HTR-8/SVneo (cell line): ENCODE measurements around the gene PEAK1.

Source experiments
- DNase-seq: peaks from one replicate; pipeline ENCODE4 v3.0.0; 2011; ENCODE audit warnings: low spot score, mixed read lengths; ENCODE audit not compliant: insufficient read length
- FAIRE-seq: peaks from 2 replicates; lab custom pipeline; 2011; peaks lifted over from hg19 to GRCh38; lab: Jason Lieb, UNC

Gene PEAK1

GRCh38 chr15:77369168-77369567, 50.7 kb downstream of the PEAK1 start:
- DNase-seq (no peak), FAIRE-seq (no peak)

- no peak for DNase-seq
- FAIRE-seq = no peak
Measured at GRCh38 chr15:77367631-77368030, 52.3 kb downstream of the PEAK1 start.

- FAIRE-seq (no peak), DNase-seq (no peak)
Measured at GRCh38 chr15:77361456-77361855, 58.4 kb downstream of the PEAK1 start.

- no peak for FAIRE-seq
- DNase-seq = no peak
Measured at GRCh38 chr15:77358545-77359240, 61.2 kb downstream of the PEAK1 start.

GRCh38 chr15:77356305-77356704, 63.6 kb downstream of the PEAK1 start:
- FAIRE-seq = no peak

GRCh38 chr15:77355321-77355720, 64.6 kb downstream of the PEAK1 start:
- no peak for FAIRE-seq
- DNase-seq = no peak

More at GRCh38 chr15:77356305-77356704, 63.6 kb downstream of the PEAK1 start:
- DNase-seq = no peak

- DNase-seq = no peak
- no peak for FAIRE-seq
Measured at GRCh38 chr15:77354063-77354462, 65.8 kb downstream of the PEAK1 start.

GRCh38 chr15:77352887-77353286, 67.0 kb downstream of the PEAK1 start:
- no peak for DNase-seq

GRCh38 chr15:77350792-77351191, 69.1 kb downstream of the PEAK1 start:
- DNase-seq (no peak), FAIRE-seq (no peak)

More at GRCh38 chr15:77352887-77353286, 67.0 kb downstream of the PEAK1 start:
- FAIRE-seq = no peak

GRCh38 chr15:77349666-77350065, 70.2 kb downstream of the PEAK1 start:
- DNase-seq (no peak), FAIRE-seq (no peak)

GRCh38 chr15:77348511-77348910, 71.4 kb downstream of the PEAK1 start:
- DNase-seq = no peak
- no peak for FAIRE-seq

GRCh38 chr15:77347197-77347596, 72.7 kb downstream of the PEAK1 start:
- FAIRE-seq (no peak), DNase-seq (no peak)

- FAIRE-seq (no peak), DNase-seq (no peak)
Measured at GRCh38 chr15:77346245-77347036, 73.5 kb downstream of the PEAK1 start.

- FAIRE-seq = no peak
Measured at GRCh38 chr15:77342807-77343206, 77.1 kb downstream of the PEAK1 start.

GRCh38 chr15:77340245-77340644, 79.7 kb downstream of the PEAK1 start:
- no peak for FAIRE-seq
- DNase-seq = no peak

More at GRCh38 chr15:77342807-77343206, 77.1 kb downstream of the PEAK1 start:
- no peak for DNase-seq

GRCh38 chr15:77336006-77336405, 83.9 kb downstream of the PEAK1 start:
- no peak for FAIRE-seq
- DNase-seq = no peak

- FAIRE-seq = no peak
- no peak for DNase-seq
Measured at GRCh38 chr15:77335298-77335697, 84.6 kb downstream of the PEAK1 start.

GRCh38 chr15:77333166-77333565, 86.7 kb downstream of the PEAK1 start:
- DNase-seq = no peak
- no peak for FAIRE-seq

GRCh38 chr15:77329202-77329601, 90.7 kb downstream of the PEAK1 start:
- no peak for DNase-seq
- no peak for FAIRE-seq

- DNase-seq = no peak
- no peak for FAIRE-seq
Measured at GRCh38 chr15:77327844-77328529, 91.9 kb downstream of the PEAK1 start.

- no peak for FAIRE-seq
- DNase-seq = no peak
Measured at GRCh38 chr15:77327168-77327567, 92.7 kb downstream of the PEAK1 start.
